ENCODE data around the gene PHF21B. TPM values are rescaled to one million over a fixed set of nuclear protein-coding genes. Genes with fewer than 3 reads are reported as not detected.

The PHF21B gene
- total and polyA plus RNA-seq, 2 of the 8 experiments (the other 6 are each of a cell fraction or from before 2014, with no cell fraction given) = 19.3 to 68.1 TPM

- TF ChIP-seq CTBP2 (IDR thresholded peaks at IDR 0.05; ENCODE audit: borderline replicate concordance, insufficient read depth, insufficient read length, low read length) = no peak
- no peak for TF ChIP-seq SIRT6 (IDR thresholded peaks at IDR 0.05; ENCODE audit: low read length)
- TF ChIP-seq BRCA1 (IDR thresholded peaks at IDR 0.05; ENCODE audit: low read depth, low read length) = no peak
- no peak for TF ChIP-seq SRF (IDR thresholded peaks at IDR 0.05; ENCODE audit: low read depth, low read length)
These were observed 121.9 kb downstream of the PHF21B start (continued) for GRCh38 chr22:44887941-44888366.

All from H1 (cell line).